Lower leg skin (tissue), 3 donors: ENCODE results near the gene ABCD4.

Experiments used
- CTCF ChIP-seq, 3 donors: fragments of 450-650 bp; IDR thresholded peaks; one replicate each; pipeline ENCODE4 v1.5.1; 2016; ENCODE audit warnings: antibody characterized with exemption in 3 of 3, mild to moderate bottlenecking in 3 of 3, moderate library complexity in 2 of 3
- POLR2A ChIP-seq, 2 donors: fragments of 450-650 bp; IDR thresholded peaks; one replicate each; pipeline ENCODE4 v1.6.1; 2016 to 2017; ENCODE audit warnings: antibody characterized with exemption in 2 of 2, mild to moderate bottlenecking in 1 of 2, moderate library complexity in 1 of 2

- no peak for TF ChIP-seq CTCF (IDR thresholded peaks at IDR 0.05)
- no peak for TF ChIP-seq POLR2A (IDR thresholded peaks at IDR 0.05)
Observed at GRCh38 chr14:74348241-74348734, 45.6 kb upstream of the ABCD4 start, which contains the start of gene VRTN.
